ENCODE measurements around the gene PRAC1. TPM values are rescaled to one million over a fixed set of nuclear protein-coding genes. Genes with fewer than 3 reads are reported as not detected.
"Not testable (repeated sequence)": the region's sequence is repeated elsewhere in the genome, so short reads cannot be mapped to it uniquely, and the experiment has no call there.

PRAC1 gene
- total RNA-seq, 2 experiments from 2014 or later: not detected

- no peaks in the 10 kb centered on the region for H3K9me2 ChIP-seq (ENCODE audit: insufficient read depth, low read length)
- H3K27ac ChIP-seq (ENCODE audit: low read depth, low read length, poor library complexity, severe bottlenecking): no peak overlapping the region
- no peak for TF ChIP-seq CTCF (conservative IDR thresholded peaks at IDR 0.05; ENCODE audit: low read length)
- TF ChIP-seq EZH2phosphoT487 (IDR thresholded peaks at IDR 0.05; ENCODE audit: borderline replicate concordance, low read depth, low read length): no peak
- H4K20me1 ChIP-seq (ENCODE audit: insufficient read depth, low read length): no peaks in the 10 kb centered on the region
- CTCF ChIA-PET (ENCODE audit: unreplicated experiment): interaction anchor here (0.6 kb wide), 1 partner anchor 328 kb away, joined by 5 read pairs; no protein-coding TSS in a partner anchor
- no peaks in the 10 kb centered on the region for H3K4me1 ChIP-seq (ENCODE audit: insufficient read depth, low read length, poor library complexity, severe bottlenecking)
- intact Hi-C loops (cut with micrococcal nuclease; ENCODE audit: unreplicated experiment): no loop called here
- H3K36me3 ChIP-seq (ENCODE audit: insufficient read depth, low read length): no peaks in the 10 kb centered on the region
- H3K4me2 ChIP-seq (ENCODE audit: low read length): no peak overlapping the region
- no peak overlapping the region for H3K4me3 ChIP-seq (ENCODE audit: low read depth, low read length, poor library complexity, severe bottlenecking)
- no peaks in the 10 kb centered on the region for H3K79me2 ChIP-seq (ENCODE audit: insufficient read depth, low read depth, low read length)
- no peak for DNase-seq (ENCODE audit: low spot score)
- POLR2A ChIA-PET: no interaction called here
- H3K9me3 ChIP-seq (ENCODE audit: low read length): no peaks in the 10 kb centered on the region
- H2AFZ ChIP-seq (ENCODE audit: low read length): no peak overlapping the region
- BruUV-seq (replicated peaks): no TSS peak
Measured at GRCh38 chr17:48718227-48718760, 4.0 kb downstream of the PRAC1 start.

GRCh38 chr17:48717367-48718226 lies 4.7 kb downstream of the PRAC1 start:
- POLR2A ChIA-PET: no interaction called here

GRCh38 chr17:48716549-48716948 lies 5.8 kb downstream of the PRAC1 start:
- H3K9me3 ChIP-seq (ENCODE audit: low read length); intact Hi-C loops (cut with micrococcal nuclease; ENCODE audit: unreplicated experiment); CTCF ChIA-PET (ENCODE audit: unreplicated experiment); BruUV-seq (replicated peaks); H3K4me3 ChIP-seq (ENCODE audit: low read depth, low read length, poor library complexity, severe bottlenecking); H2AFZ ChIP-seq (ENCODE audit: low read length); H3K4me1 ChIP-seq (ENCODE audit: insufficient read depth, low read length, poor library complexity, severe bottlenecking); DNase-seq (ENCODE audit: low spot score); POLR2A ChIA-PET; H3K27ac ChIP-seq (ENCODE audit: low read depth, low read length, poor library complexity, severe bottlenecking); H3K36me3 ChIP-seq (ENCODE audit: insufficient read depth, low read length); H3K79me2 ChIP-seq (ENCODE audit: insufficient read depth, low read depth, low read length); H4K20me1 ChIP-seq (ENCODE audit: insufficient read depth, low read length); H3K4me2 ChIP-seq (ENCODE audit: low read length); H3K9me2 ChIP-seq (ENCODE audit: insufficient read depth, low read length): not testable (repeated sequence)

More at GRCh38 chr17:48717367-48718226, 4.7 kb downstream of the PRAC1 start:
- H3K36me3 ChIP-seq (ENCODE audit: insufficient read depth, low read length): no peaks in the 10 kb centered on the region
- H3K4me3 ChIP-seq (ENCODE audit: low read depth, low read length, poor library complexity, severe bottlenecking): no peak overlapping the region
- H2AFZ ChIP-seq (ENCODE audit: low read length): no peak overlapping the region
- no peaks in the 10 kb centered on the region for H3K4me1 ChIP-seq (ENCODE audit: insufficient read depth, low read length, poor library complexity, severe bottlenecking)
- no peak for DNase-seq (ENCODE audit: low spot score)
- CTCF ChIA-PET (ENCODE audit: unreplicated experiment): no interaction called here
- no TSS peak for BruUV-seq (replicated peaks)
- no peaks in the 10 kb centered on the region for H3K79me2 ChIP-seq (ENCODE audit: insufficient read depth, low read depth, low read length)
- no peaks in the 10 kb centered on the region for H3K9me3 ChIP-seq (ENCODE audit: low read length)
- no peak for TF ChIP-seq EZH2phosphoT487 (IDR thresholded peaks at IDR 0.05; ENCODE audit: borderline replicate concordance, low read depth, low read length)
- no peak for TF ChIP-seq CTCF (conservative IDR thresholded peaks at IDR 0.05; ENCODE audit: low read length)
- H3K9me2 ChIP-seq (ENCODE audit: insufficient read depth, low read length): no peaks in the 10 kb centered on the region
- H3K4me2 ChIP-seq (ENCODE audit: low read length): no peak overlapping the region
- no peaks in the 10 kb centered on the region for H4K20me1 ChIP-seq (ENCODE audit: insufficient read depth, low read length)
- H3K27ac ChIP-seq (ENCODE audit: low read depth, low read length, poor library complexity, severe bottlenecking): no peak overlapping the region
- intact Hi-C loops (cut with micrococcal nuclease; ENCODE audit: unreplicated experiment): no loop called here

Measured in OCI-LY7 (cell line).